Measurements from ENCODE around the gene ASIC1.

Gene ASIC1

DNA sequence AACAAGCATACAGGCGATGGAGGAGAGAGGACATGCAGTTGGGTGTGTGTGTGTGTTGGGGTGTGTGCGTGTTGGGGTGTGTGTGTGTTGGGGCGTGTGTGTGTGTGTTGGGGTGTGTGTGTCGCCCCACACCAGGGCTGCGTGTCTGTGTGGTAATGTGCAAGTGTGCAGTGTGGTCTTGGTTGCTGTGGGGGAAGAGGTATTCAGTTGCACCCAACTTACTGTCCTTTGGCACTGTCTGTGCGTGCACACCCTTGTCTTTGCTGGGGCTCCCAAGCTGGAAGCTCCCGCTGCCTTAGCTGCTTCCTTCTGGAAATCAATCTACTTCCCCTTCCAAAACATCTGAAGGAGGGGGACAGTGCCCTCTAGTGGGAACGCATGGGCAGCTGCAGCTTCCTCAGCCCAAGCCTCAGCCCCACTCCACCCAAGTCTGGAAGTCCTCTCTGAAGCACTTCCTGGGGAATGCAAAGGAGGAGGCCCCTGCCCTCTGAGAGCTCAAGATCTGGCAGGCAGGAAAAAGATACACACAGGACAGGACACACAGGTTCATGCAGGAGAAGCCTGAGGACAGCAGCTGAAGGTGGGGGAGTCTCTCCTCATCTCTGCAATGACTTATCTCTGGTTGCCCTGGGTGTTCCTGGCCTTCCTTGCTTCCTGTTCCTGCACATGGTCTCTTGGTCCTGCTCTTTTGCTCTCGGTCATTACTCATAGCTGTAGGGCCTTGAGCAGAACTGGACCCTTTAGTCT, 13.1 kb downstream of the ASIC1 start:
- ChIA-PET CTCF (interaction anchor here (0.6 to 15.1 kb wide), 66 partner anchors 8 to 570 kb away, joined by 3 to 243 read pairs (median 4); partner anchors contain the start of genes AQP6, ASIC1, CERS5 and COX14), POLR2A (no interaction called here)

GRCh38 chr12:50072198-50072907, 15.0 kb downstream of the ASIC1 start:
- no peak for TF ChIP-seq CTCF (IDR thresholded peaks at IDR 0.05; ENCODE audit: control extremely low read depth, extremely low read depth, low read depth, missing control alignments)
- DNase-seq (ENCODE audit: extremely low spot score) = no peak
- CTCF ChIA-PET = interaction anchor here (1.1 to 15.1 kb wide), 12 partner anchors 8 to 126 kb away, joined by 3 to 243 read pairs (median 14); partner anchors contain the start of gene SMARCD1
- POLR2A ChIA-PET = no interaction called here

More for the DNA sequence above, 13.1 kb downstream of the ASIC1 start:
- DNase-seq (ENCODE audit: extremely low spot score) = peak; percentile 77
- peak; percentile 89 for TF ChIP-seq CTCF (IDR thresholded peaks at IDR 0.05; ENCODE audit: control extremely low read depth, extremely low read depth, low read depth, missing control alignments)

GRCh38 chr12:50073206-50073605, 15.8 kb downstream of the ASIC1 start:
- TF ChIP-seq CTCF (IDR thresholded peaks at IDR 0.05; ENCODE audit: control extremely low read depth, extremely low read depth, low read depth, missing control alignments) = no peak
- ChIA-PET POLR2A (no interaction called here), CTCF (interaction anchor here (1.1 to 15.1 kb wide), 10 partner anchors 8 to 241 kb away, joined by 3 to 243 read pairs (median 23); partner anchors contain the start of genes COX14 and SMARCD1)
- no peak for DNase-seq (ENCODE audit: extremely low spot score)

DNA sequence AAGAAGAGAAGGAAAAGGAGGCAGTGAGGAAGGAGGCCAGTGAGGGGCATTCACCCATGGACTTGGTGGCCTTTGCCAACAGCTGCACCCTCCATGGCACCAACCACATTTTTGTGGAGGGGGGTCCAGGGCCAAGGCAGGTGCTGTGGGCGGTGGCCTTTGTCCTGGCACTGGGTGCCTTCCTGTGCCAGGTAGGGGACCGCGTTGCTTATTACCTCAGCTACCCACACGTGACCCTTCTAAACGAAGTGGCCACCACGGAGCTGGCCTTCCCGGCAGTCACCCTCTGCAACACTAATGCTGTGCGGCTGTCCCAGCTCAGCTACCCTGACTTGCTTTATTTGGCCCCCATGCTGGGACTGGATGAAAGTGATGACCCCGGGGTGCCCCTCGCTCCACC, 16.3 kb downstream of the ASIC1 start:
- ChIA-PET POLR2A (no interaction called here), CTCF (interaction anchor here (0.8 to 15.1 kb wide), 24 partner anchors 7 to 564 kb away, joined by 3 to 243 read pairs (median 6); partner anchors contain the start of genes ASIC1, COX14 and SMARCD1)

GRCh38 chr12:50074936-50075807, 17.8 kb downstream of the ASIC1 start:
- ChIA-PET POLR2A (no interaction called here), CTCF (interaction anchor here (0.7 to 15.1 kb wide), 41 partner anchors 8 to 563 kb away, joined by 3 to 243 read pairs (median 4); partner anchors contain the start of genes ASIC1, CERS5, COX14 and GPD1)
- peak; percentile 94 for TF ChIP-seq CTCF (IDR thresholded peaks at IDR 0.05; ENCODE audit: control extremely low read depth, extremely low read depth, low read depth, missing control alignments)
- peak; percentile 89 for DNase-seq (ENCODE audit: extremely low spot score)

More for the DNA sequence above, 16.3 kb downstream of the ASIC1 start:
- no peak for DNase-seq (ENCODE audit: extremely low spot score)
- TF ChIP-seq CTCF (IDR thresholded peaks at IDR 0.05; ENCODE audit: control extremely low read depth, extremely low read depth, low read depth, missing control alignments) = no peak
